GM18951 (cell line): ENCODE measurements around the gene CFAP100.

Experiments
- POLR2A ChIP-seq: IDR thresholded peaks from 4 replicates; pipeline ENCODE4 v1.6.1; 2011; ENCODE audit warnings: mild to moderate bottlenecking; ENCODE audit not compliant: insufficient read length, insufficient read depth; ENCODE audit errors: extremely low read depth
- in situ Hi-C: fragments of 300-500 bp; cut with MboI; formaldehyde crosslinking; loops from one replicate; pipeline ENCODE4 v1.12.0; 2022; ENCODE audit warnings: low sequenced_read_pairs, mixed read lengths, inconsistent platforms; ENCODE audit not compliant: unreplicated experiment

The CFAP100 gene

GRCh38 chr3:126479642-126480041 lies 84.9 kb downstream of the CFAP100 start:
- in situ Hi-C loops, result no loop called here
- TF ChIP-seq POLR2A, result no peak

- no peak for TF ChIP-seq POLR2A
- in situ Hi-C loops, result no loop called here
These were observed 85.5 kb downstream of the CFAP100 start for GRCh38 chr3:126480206-126480605.

- in situ Hi-C loops, result no loop called here
- no peak for TF ChIP-seq POLR2A
These were observed 86.2 kb downstream of the CFAP100 start for GRCh38 chr3:126480861-126481260.

DNA sequence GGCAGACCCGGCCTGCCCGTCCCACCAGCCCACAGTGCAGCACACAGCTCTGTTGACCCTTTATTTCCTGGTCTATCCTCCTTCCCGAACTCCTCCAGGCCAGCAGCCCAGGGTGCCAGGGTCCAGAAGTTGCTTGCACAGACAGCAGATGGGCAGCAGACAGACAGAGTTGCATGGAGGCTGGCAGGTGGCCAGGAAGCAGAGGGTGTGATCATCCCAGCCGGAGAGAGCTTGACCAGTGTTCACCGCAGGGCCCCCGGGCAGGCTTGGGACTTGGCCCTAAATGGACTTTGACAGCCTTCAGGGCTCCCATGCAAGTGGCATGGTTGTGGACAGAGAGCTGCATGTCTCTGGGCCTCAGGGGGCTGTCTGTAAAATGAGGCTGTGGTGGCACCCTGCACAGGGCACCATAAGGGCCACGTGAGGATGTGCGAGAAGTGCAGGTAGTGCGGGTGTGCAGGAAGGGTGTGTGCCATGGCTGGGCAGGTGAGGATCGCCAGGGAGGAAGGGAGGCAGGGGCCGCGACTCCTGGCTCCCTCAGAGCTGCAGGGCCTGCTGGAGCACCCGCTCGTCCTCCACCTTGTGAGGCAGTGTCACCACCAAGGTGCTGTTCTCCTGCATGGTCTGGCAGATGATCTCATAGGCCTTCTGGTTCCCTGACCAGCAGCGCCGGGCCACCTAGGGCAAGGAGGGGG lies 87.2 kb downstream of the CFAP100 start:
- in situ Hi-C loops, result no loop called here
- no peak for TF ChIP-seq POLR2A

DNA sequence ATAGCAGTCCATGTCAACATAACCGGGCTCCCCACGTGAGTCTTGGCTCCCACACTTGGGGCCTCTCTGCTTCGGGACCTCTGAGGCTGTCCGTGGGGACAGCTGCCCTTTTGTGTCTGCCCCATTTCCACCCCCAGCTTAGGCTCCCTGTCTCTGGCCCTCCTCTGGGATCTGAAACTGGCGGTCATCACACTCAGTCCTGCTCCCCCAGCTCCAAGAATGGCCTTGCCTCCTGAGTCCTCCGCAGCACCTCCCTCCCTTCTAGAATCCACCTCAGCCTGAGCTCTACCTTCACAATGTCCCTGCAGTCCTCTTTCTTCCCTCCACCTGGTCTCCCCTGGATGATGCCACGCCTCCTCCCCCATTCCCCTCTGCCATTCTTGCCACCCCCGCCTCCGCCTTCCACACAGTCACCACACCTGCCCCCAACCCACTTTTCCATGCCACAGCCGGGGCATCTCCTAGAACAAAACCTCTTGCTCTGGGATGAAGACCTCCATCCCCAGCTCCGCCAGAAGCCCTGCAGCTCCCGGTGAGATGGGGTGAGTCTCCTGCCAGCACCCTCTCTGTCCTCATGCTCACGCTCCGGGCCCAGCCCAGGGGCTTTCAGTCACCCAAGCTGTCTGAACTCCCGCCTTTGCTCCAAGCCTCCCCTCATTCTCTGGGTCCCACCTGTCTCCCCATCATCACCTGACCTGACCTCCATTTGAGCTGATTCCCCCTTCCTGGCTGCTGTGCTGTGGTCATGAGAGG lies 88.0 kb downstream of the CFAP100 start:
- in situ Hi-C loops, result no loop called here
- no peak for TF ChIP-seq POLR2A

GRCh38 chr3:126483321-126483761 lies 88.6 kb downstream of the CFAP100 start:
- in situ Hi-C loops, result no loop called here
- TF ChIP-seq POLR2A, result no peak

GRCh38 chr3:126484148-126484547 lies 89.4 kb downstream of the CFAP100 start:
- no peak for TF ChIP-seq POLR2A
- in situ Hi-C loops, result no loop called here

- in situ Hi-C loops, result no loop called here
- TF ChIP-seq POLR2A, result no peak
These were observed 90.0 kb downstream of the CFAP100 start for GRCh38 chr3:126484662-126485061.

DNA sequence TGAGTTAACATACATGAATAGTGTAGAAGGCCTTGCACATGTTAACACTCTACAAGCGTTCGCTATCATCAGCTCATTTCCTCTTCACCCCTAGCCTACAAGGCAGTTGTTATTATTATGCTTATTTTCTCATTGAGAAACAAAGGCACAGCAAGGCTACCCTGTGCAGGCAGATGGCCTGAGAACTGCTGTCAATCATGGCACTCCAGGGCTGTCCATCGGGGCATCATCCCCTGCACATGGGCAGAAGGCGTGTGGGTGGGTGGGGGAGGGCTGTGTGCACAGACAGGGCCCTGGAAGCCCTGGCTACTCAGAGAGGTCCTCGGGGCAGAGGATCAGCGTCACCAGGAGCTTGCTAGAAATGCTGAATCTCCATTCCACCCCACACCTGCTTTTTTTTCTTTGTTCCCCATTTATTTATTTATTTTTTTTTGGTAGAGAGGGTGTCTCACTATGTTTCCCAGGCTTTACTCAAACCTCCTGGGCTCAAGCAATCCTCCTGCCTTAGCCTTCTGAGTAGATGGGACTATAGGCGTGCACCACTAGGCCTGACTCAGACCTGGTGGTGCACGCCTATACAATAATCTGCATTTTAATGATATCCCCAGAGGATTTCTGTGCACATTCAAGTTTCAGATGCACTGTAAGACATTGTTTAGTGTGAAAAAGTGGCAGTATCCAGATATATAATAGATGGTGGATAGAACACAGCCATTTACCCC lies 90.6 kb downstream of the CFAP100 start:
- in situ Hi-C loops, result no loop called here
- TF ChIP-seq POLR2A, result no peak

DNA sequence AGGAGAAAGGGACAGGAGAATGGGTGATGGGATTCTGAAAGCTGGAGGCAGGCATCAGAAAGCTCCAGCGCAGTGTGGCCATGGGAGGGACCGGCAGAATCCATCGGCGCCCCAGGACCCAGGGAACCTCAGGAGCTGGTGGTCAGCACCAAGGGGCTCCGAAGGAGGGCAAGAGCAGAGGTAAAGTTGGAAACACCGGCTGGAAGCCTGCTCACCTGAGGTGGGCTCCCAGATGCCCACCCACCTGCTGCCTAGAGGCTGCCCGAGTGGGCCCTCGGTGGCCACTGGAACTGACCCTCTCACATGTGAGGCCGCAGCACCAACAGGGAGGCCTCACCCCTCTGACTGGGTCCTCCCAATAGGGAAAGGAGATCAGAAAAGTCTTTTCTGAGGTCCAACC lies 91.2 kb downstream of the CFAP100 start:
- in situ Hi-C loops, result no loop called here
- no peak for TF ChIP-seq POLR2A
